NT2/D1 (cell line): ENCODE results near the gene APOBEC3H.

Source experiments
- DNase-seq: peaks from one replicate; pipeline ENCODE4 v3.0.0-alpha.2; 2011; ENCODE audit warnings: low read depth, low spot score
- H3K27me3 ChIP-seq: 2 replicates; pipeline ENCODE4 v1.6.0; 2011; ENCODE audit warnings: mild to moderate bottlenecking; ENCODE audit not compliant: insufficient read length, insufficient read depth
- H3K36me3 ChIP-seq: 2 replicates; pipeline ENCODE4 v1.6.1; 2011; ENCODE audit warnings: mild to moderate bottlenecking, low read length, mixed read lengths; ENCODE audit not compliant: insufficient read depth, insufficient read length
- H3K4me1 ChIP-seq: 2 replicates; pipeline ENCODE4 v1.5.1; 2011; ENCODE audit not compliant: insufficient read depth, insufficient read length
- H3K4me3 ChIP-seq: 2 replicates; pipeline ENCODE4 v1.5.1; 2011; ENCODE audit warnings: low read depth; ENCODE audit not compliant: insufficient read length
- H3K9ac ChIP-seq: 2 replicates; pipeline ENCODE4 v1.6.0; 2011; ENCODE audit warnings: low read depth; ENCODE audit not compliant: insufficient read length
- H3K9me3 ChIP-seq: 2 replicates; pipeline ENCODE4 v1.5.1; 2011; ENCODE audit warnings: mild to moderate bottlenecking, low read length; ENCODE audit not compliant: insufficient read depth
- SUZ12 ChIP-seq: IDR thresholded peaks from 2 replicates; pipeline ENCODE4 v1.6.1; 2011; ENCODE audit not compliant: insufficient read length, insufficient read depth; ENCODE audit errors: extremely low read depth
- YY1 ChIP-seq: IDR thresholded peaks from 2 replicates; pipeline ENCODE4 v1.6.1; 2011; ENCODE audit not compliant: insufficient read length, insufficient read depth
- ZNF274 ChIP-seq: IDR thresholded peaks from 2 replicates; pipeline ENCODE4 v1.6.1; 2011; ENCODE audit warnings: mild to moderate bottlenecking, low read depth, low read length

Gene APOBEC3H

DNA sequence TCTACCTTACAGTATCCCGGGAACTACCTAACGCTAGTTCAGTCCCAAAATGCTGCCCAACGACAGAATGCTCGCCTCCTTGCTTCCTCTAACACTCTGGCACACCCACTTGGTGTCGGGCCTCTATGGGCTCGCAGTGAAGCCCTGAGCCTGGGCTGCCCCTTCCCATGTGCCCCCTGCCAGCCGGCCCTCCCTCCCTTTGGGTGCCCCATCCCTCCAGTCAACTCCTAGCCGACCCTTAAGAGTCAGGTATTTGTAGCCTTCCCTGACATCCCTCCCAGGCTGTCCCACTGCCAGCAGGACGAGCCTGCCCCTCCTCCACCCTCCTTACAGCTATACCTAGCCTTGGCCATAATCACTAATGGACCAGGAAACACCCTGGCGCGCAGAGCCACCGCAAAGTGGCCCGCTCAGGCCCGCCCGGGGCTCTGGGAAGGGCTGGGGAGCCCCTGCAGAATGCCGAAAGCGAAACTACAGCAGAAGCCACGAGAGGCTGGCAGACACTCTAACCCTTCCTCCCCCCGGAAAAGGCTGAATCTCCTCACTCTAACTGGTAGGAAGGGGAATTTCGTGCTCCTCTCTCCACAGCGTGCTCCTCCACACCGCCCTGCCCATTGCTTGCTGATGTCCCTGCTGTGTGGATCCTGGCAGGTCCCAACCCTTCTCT, 47.2 kb downstream of the APOBEC3H start:
- peaks cover 18% of the 10 kb centered on the region for H3K4me1 ChIP-seq
- H3K36me3 ChIP-seq, result no peaks in the 10 kb centered on the region
- peak overlapping the region; percentile 67 for H3K9ac ChIP-seq
- H3K27me3 ChIP-seq, result peaks cover 5% of the 10 kb centered on the region
- H3K9me3 ChIP-seq, result no peaks in the 10 kb centered on the region
- DNase-seq, result no peak
- H3K4me3 ChIP-seq, result peak overlapping the region; percentile 78
- no peak for TF ChIP-seq ZNF274
- TF ChIP-seq YY1, result no peak
- no peak for TF ChIP-seq SUZ12

DNA sequence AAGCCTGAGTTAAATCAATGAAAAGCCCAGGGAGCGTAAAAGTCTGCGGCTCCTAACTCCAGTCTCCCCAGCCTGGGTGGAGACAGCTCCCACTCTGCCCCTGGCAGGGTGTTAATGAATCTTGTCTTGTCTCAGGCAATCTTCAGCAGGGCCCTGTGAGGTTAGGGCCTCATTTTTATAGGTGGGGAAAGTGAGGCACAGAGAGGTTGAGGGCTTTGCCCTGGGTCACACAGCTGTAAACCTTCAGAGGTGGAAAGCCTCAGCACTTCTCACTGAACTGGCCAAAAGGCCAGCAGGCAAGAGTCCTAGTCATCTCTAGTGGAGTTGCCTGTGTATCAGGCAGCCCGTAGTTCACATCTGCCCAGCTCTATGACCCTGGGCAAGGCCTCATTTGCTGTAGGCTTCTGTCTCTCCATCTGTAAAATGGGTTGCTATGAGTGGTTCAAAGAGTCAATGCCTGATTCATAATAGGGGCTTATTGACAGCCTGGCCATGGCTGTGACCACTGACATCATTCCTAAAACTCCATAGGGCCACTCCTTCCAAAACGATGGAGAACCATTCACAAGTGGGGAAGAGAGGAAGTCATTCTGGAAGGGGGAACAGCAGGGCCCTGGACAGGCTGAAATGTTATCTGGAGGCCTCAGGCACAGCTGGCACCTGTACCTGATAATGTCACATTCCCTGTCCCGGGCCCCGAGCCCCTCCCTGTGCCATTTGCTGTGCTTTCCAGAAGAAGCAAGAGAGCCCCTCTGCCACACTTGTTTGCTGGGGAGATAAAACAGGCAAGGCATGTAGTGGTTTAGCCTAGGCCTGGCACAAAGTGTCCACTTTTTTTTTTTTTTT, 49.4 kb downstream of the APOBEC3H start:
- no peaks in the 10 kb centered on the region for H3K9me3 ChIP-seq
- H3K36me3 ChIP-seq, result no peaks in the 10 kb centered on the region
- H3K4me3 ChIP-seq, result no peak overlapping the region
- H3K27me3 ChIP-seq, result peaks cover 5% of the 10 kb centered on the region
- peak overlapping the region; percentile 32 for H3K9ac ChIP-seq
- peaks cover 24% of the 10 kb centered on the region for H3K4me1 ChIP-seq
- DNase-seq, result no peak
- no peak for TF ChIP-seq ZNF274
- TF ChIP-seq YY1, result no peak
- TF ChIP-seq SUZ12, result no peak

DNA sequence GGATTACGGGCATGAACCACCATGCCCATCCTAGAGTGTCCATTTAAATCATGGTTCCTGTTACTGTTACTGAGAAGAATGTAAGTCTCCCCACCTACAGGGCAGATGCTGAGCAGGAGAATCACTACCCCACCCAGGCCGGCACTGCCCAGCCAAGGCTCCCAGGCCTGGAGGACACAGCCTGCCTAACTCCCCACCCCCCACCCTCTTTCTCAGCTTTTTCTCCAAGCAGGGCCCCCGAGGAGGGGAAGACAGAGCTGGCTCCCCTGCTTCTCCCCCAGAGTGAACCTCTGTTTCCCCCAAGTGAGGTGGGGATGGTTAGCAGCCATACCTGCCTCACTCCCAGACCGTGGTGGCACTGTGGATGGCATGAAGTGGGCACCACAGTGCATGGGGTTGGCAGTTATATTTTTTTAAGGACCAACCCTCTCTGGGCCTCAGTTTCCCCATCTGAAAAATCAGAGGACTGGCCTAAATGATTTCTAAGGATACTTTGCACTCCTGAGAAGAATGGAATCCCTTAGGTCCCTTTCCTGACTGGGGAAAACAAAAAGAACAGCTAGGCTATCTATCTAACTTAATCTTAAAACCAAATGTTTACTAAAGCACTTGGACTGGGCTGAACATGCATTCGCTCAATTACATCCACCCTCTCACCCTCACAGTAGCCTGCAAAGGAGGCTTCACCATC, 50.4 kb downstream of the APOBEC3H start:
- Histone ChIP-seq H3K9me3 (no peaks in the 10 kb centered on the region), H3K4me1 (peaks cover 22% of the 10 kb centered on the region), H3K9ac (no peak overlapping the region), H3K27me3 (peaks cover 5% of the 10 kb centered on the region), H3K4me3 (no peak overlapping the region), H3K36me3 (no peaks in the 10 kb centered on the region)
- TF ChIP-seq YY1, result no peak
- TF ChIP-seq SUZ12, result no peak
- TF ChIP-seq ZNF274, result no peak
- no peak for DNase-seq

DNA sequence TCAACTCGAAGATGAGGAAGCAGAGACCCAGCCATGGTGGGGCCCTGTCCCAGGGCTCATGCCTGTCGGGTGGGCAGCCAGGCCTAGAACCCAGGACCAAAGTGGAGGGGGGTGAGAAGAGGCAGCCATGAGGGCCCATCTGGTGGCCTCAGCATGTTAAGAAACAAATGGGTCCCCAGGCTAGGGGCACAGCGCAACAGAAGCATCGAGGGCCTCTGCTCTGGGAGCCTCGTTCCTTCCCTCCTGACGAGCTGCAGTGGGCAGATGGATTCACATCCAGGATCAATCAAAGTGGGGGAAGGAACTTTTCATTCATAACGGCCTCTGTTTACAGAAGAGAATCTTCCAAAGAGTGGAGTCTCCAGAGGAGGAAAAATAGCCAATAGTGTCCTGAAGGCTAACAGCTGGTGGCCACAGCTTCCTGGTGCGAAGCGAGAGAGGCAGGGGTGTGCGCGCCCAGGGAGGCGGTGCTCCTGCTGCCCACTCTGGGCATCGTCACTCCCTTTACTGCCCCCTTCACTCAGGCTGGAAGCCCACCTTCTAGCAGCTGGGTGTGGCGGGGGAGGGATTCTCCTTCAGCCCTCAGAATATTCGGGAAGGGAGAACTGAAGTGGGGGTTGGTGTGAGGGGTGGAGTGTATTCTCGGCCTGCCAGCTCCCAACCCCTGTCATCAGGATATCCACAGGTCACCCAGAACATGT, 51.1 kb downstream of the APOBEC3H start:
- TF ChIP-seq ZNF274 (no peak), YY1 (no peak), SUZ12 (no peak)
- peaks cover 8% of the 10 kb centered on the region for H3K27me3 ChIP-seq
- no peaks in the 10 kb centered on the region for H3K36me3 ChIP-seq
- peaks cover 22% of the 10 kb centered on the region for H3K4me1 ChIP-seq
- peak overlapping the region; percentile 57 for H3K9ac ChIP-seq
- DNase-seq, result no peak
- H3K9me3 ChIP-seq, result no peaks in the 10 kb centered on the region
- no peak overlapping the region for H3K4me3 ChIP-seq

DNA sequence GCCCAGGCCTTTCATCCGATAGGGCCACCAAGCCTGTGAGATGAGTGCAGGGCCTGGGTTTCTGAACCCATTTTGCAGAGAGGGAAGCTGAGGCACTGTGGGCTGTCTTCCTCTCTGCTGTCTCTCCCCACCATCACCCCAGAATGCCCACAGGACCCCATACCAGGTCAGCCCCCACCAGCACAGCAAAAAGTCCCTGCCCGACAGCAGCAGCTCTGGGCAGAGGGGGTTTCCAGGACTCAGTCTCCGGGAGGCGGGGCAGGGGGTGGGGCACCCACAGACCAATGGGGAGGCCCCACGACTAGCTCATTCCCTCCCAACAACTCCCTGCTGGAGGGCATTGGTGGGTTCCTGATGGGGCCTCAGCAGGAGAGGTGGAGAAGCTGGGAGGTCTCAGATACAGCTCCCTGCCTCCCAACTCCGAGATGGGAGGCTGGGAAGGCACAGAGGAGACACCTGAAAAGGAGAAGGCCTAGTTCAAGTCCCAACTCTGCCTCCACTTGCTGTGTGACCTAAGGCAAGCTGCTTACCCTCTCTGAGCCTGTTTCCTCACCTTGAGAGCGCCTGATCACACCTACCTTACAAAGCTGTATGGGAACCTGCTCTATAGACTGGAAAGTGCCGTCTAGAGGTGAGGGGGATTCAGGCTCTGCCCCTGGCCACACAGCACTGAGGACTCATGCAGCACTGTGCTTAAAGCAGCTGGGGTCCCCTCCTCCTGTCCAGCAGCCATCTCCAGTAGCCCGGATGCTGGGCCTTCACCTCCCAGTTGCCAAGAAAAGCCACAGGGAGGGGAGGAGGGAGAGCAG, 51.9 kb downstream of the APOBEC3H start:
- Histone ChIP-seq H3K4me3 (no peak overlapping the region), H3K36me3 (no peaks in the 10 kb centered on the region), H3K9me3 (no peaks in the 10 kb centered on the region), H3K9ac (peak overlapping the region; percentile 57), H3K27me3 (peaks cover 16% of the 10 kb centered on the region), H3K4me1 (peaks cover 20% of the 10 kb centered on the region)
- no peak for DNase-seq
- TF ChIP-seq ZNF274 (no peak), SUZ12 (no peak), YY1 (no peak)

DNA sequence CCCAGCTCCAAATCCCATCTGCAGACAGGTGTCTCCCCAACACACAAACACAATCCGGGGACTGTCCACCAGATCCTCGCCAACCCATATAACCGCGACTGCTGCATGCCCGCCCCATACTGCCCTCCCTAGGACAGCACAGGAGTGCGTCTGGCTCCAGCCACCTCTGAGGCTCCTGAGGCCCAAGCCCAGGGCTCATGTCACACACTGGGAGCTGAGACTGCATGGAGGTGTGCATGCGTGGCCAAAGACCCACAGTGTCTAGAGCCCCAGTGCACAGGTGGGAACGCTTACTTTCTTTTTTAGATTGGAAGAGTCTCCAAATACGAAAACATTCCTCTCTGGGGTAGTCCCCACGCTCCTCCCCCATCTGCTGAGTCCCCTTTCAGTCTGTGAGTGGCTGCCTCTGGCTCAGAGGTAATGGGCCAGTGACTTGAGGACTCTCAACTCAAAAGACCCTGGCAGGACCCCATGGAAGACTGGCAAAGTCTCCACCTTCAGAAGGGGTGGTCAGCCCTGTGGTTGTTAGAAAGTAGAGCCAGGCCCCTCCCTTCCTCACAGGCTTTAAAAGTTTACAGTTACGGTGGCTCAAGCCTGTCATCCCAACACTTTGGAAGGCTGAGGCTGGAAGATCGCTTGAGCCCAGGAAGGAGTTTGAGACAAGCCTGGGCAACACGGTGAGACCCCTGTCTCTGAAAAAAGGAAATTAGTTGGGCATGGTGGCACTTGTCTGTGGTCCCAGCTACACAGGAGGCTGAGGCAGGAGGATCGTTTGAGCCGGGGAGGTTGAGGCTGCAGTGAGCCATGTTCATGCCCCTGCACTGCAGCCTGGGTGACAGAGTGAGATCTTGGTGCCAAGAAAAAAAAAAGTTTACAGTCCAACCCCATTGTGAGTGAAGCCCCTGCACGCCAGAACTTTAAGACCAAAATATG, 53.1 kb downstream of the APOBEC3H start:
- no peak for DNase-seq
- Histone ChIP-seq H3K4me1 (peaks cover 18% of the 10 kb centered on the region), H3K9me3 (no peaks in the 10 kb centered on the region), H3K9ac (no peak overlapping the region), H3K4me3 (no peak overlapping the region), H3K27me3 (peaks cover 22% of the 10 kb centered on the region), H3K36me3 (no peaks in the 10 kb centered on the region)
- TF ChIP-seq SUZ12 (no peak), ZNF274 (no peak), YY1 (no peak)
